Trophoblast cell (in vitro differentiated cells and primary cell): ENCODE measurements around the gene PTGFRN.

Experiments
- DNase-seq, 2 donors: peaks; one replicate each; pipeline ENCODE4 v3.0.0-alpha.2; 2016
- H2AFZ ChIP-seq: 2 replicates; pipeline ENCODE4 v1.6.1; 2013; ENCODE audit warnings: low read length, moderate library complexity, mild to moderate bottlenecking; ENCODE audit not compliant: insufficient read depth, poor library complexity
- H2AK5ac ChIP-seq: 2 replicates; pipeline ENCODE4 v1.6.1; 2013; ENCODE audit warnings: mild to moderate bottlenecking, low read length
- H2BK120ac ChIP-seq: 2 replicates; pipeline ENCODE4 v1.6.1; 2013; ENCODE audit warnings: low read length, mild to moderate bottlenecking, moderate library complexity; ENCODE audit not compliant: insufficient read depth, poor library complexity
- H2BK12ac ChIP-seq: 2 replicates; pipeline ENCODE4 v1.6.1; 2013; ENCODE audit warnings: mild to moderate bottlenecking, low read length, moderate library complexity
- H2BK5ac ChIP-seq: 2 replicates; pipeline ENCODE4 v1.6.1; 2013; ENCODE audit warnings: low read length, low read depth, moderate library complexity, mild to moderate bottlenecking; ENCODE audit not compliant: poor library complexity
- H3K14ac ChIP-seq: 2 replicates; pipeline ENCODE4 v1.6.1; 2013; ENCODE audit warnings: mild to moderate bottlenecking, low read length
- H3K18ac ChIP-seq: 2 replicates; pipeline ENCODE4 v1.6.1; 2013; ENCODE audit warnings: mild to moderate bottlenecking, low read length
- H3K23ac ChIP-seq: 2 replicates; pipeline ENCODE4 v1.6.1; 2013; ENCODE audit warnings: low read length
- H3K27ac ChIP-seq: 2 replicates; pipeline ENCODE4 v1.5.1; 2013; ENCODE audit warnings: low read depth, mild to moderate bottlenecking, inconsistent platforms, low read length, moderate library complexity
- H3K27me3 ChIP-seq: 2 replicates; pipeline ENCODE4 v1.6.1; 2013; ENCODE audit warnings: inconsistent platforms, mild to moderate bottlenecking, low read length, moderate library complexity; ENCODE audit not compliant: insufficient read depth
- H3K36me3 ChIP-seq, 2 experiments: 1 replicate in 1 of 2; 2 replicates in 1 of 2; pipeline ENCODE4 v1.6.1; 2013; ENCODE audit warnings: low read length in 2 of 2, mild to moderate bottlenecking in 2 of 2, moderate library complexity in 1 of 2; ENCODE audit not compliant: insufficient read depth in 2 of 2, control insufficient read depth in 1 of 2
- H3K4ac ChIP-seq: 2 replicates; pipeline ENCODE4 v1.6.1; 2013; ENCODE audit warnings: low read depth, mild to moderate bottlenecking, low read length, moderate library complexity
- H3K4me1 ChIP-seq, 2 experiments: 1 replicate in 1 of 2; 2 replicates in 1 of 2; pipeline ENCODE4 v1.6.1; 2013; ENCODE audit warnings: low read length in 2 of 2, mild to moderate bottlenecking in 2 of 2, moderate library complexity in 1 of 2; ENCODE audit not compliant: insufficient read depth in 2 of 2, control insufficient read depth in 1 of 2
- H3K4me2 ChIP-seq: 2 replicates; pipeline ENCODE4 v1.6.1; 2013; ENCODE audit warnings: inconsistent platforms, mild to moderate bottlenecking, low read length, moderate library complexity
- H3K4me3 ChIP-seq: 2 replicates; pipeline ENCODE4 v1.5.1; 2013; ENCODE audit warnings: mild to moderate bottlenecking, low read depth, low read length, inconsistent platforms
- H3K79me1 ChIP-seq: one replicate; pipeline ENCODE4 v1.6.1; 2013; ENCODE audit warnings: low read length
- H3K79me2 ChIP-seq: 2 replicates; pipeline ENCODE4 v1.6.1; 2013; ENCODE audit warnings: low read length, mild to moderate bottlenecking; ENCODE audit not compliant: control insufficient read depth, insufficient read depth, poor library complexity
- H3K9ac ChIP-seq: 2 replicates; pipeline ENCODE4 v1.6.1; 2013; ENCODE audit warnings: mild to moderate bottlenecking, low read length
- H3K9me3 ChIP-seq: 2 replicates; pipeline ENCODE4 v1.6.1; 2013; ENCODE audit warnings: low read depth, mild to moderate bottlenecking, control low read depth, inconsistent platforms, low read length; ENCODE audit not compliant: insufficient read depth
- H4K12ac ChIP-seq: 2 replicates; pipeline ENCODE4 v1.6.1; 2013; ENCODE audit warnings: low read depth, mild to moderate bottlenecking, low read length, moderate library complexity
- H4K8ac ChIP-seq: 2 replicates; pipeline ENCODE4 v1.6.1; 2013; ENCODE audit warnings: low read depth, mild to moderate bottlenecking, low read length, moderate library complexity
- H4K91ac ChIP-seq: one replicate; pipeline ENCODE4 v1.6.1; 2013; ENCODE audit warnings: low read depth, mild to moderate bottlenecking, low read length, moderate library complexity
- WGBS: extraction: QIAGEN DNeasy Blood & Tissue Kit; methylation state at CpG from one replicate; pipeline ENCODE4 v1.1.7; 2013; ENCODE audit warnings: missing lambda C conversion rate; ENCODE audit not compliant: insufficient read length, insufficient coverage; ENCODE audit errors: extremely low coverage; 5-methylcytosine and 5-hydroxymethylcytosine counted together

Gene PTGFRN

GRCh38 chr1:116927049-116927798 lies 17.5 kb downstream of the PTGFRN start:
- Histone ChIP-seq H3K4me3 (no peak overlapping the region), H3K4me2 (no peak overlapping the region)

GRCh38 chr1:116929961-116930592 lies 20.4 kb downstream of the PTGFRN start:
- no peak overlapping the region for H2AFZ ChIP-seq
- H2BK5ac ChIP-seq: no peak overlapping the region
- H4K91ac ChIP-seq: no peak overlapping the region
- H3K4me1 ChIP-seq: peaks cover 2% of the 10 kb centered on the region in 2 experiments
- H3K79me1 ChIP-seq: no peaks in the 10 kb centered on the region
- peak overlapping the region; percentile 90 for H3K23ac ChIP-seq
- H3K9me3 ChIP-seq: no peaks in the 10 kb centered on the region
- H3K9ac ChIP-seq: no peak overlapping the region
- H3K4me3 ChIP-seq: no peak overlapping the region
- H4K12ac ChIP-seq: no peak overlapping the region
- H2AK5ac ChIP-seq: no peak overlapping the region
- peaks cover 0 to 1% of the 10 kb centered on the region in 2 experiments for H3K36me3 ChIP-seq
- no peak overlapping the region for H4K8ac ChIP-seq
- no peak overlapping the region for H3K18ac ChIP-seq
- H3K79me2 ChIP-seq: no peaks in the 10 kb centered on the region
- no peak overlapping the region for H3K27ac ChIP-seq
- H3K4me2 ChIP-seq: no peak overlapping the region
- no peak for DNase-seq
- no peak overlapping the region for H3K14ac ChIP-seq
- no peaks in the 10 kb centered on the region for H3K27me3 ChIP-seq
- WGBS: no CpG with 5 or more reads among the region's 5 CpGs
- H3K4ac ChIP-seq: no peak overlapping the region
- no peak overlapping the region for H2BK120ac ChIP-seq
- no peak overlapping the region for H2BK12ac ChIP-seq

More at GRCh38 chr1:116927049-116927798, 17.5 kb downstream of the PTGFRN start:
- Histone ChIP-seq H3K23ac (no peak overlapping the region), H4K91ac (no peak overlapping the region), H2BK120ac (no peak overlapping the region), H3K9ac (no peak overlapping the region), H3K36me3 (peaks cover 0 to 4% of the 10 kb centered on the region in 2 experiments), H4K8ac (no peak overlapping the region), H3K27ac (no peak overlapping the region), H3K9me3 (no peaks in the 10 kb centered on the region), H2AK5ac (no peak overlapping the region), H3K79me2 (no peaks in the 10 kb centered on the region), H4K12ac (no peak overlapping the region), H3K4ac (no peak overlapping the region), H3K14ac (no peak overlapping the region), H3K79me1 (no peaks in the 10 kb centered on the region), H3K18ac (no peak overlapping the region), H3K27me3 (no peaks in the 10 kb centered on the region), H3K4me1 (peaks cover 2% of the 10 kb centered on the region in 2 experiments), H2AFZ (no peak overlapping the region), H2BK5ac (no peak overlapping the region), H2BK12ac (no peak overlapping the region)
- DNase-seq: no peak
- no CpG with 5 or more reads among the region's 6 CpGs for WGBS

GRCh38 chr1:116931016-116931918 lies 21.6 kb downstream of the PTGFRN start:
- Histone ChIP-seq H3K14ac (no peak overlapping the region), H3K4me3 (no peak overlapping the region), H3K4ac (no peak overlapping the region), H3K23ac (no peak overlapping the region), H2BK12ac (no peak overlapping the region), H3K18ac (no peak overlapping the region), H4K12ac (no peak overlapping the region), H2AFZ (no peak overlapping the region), H3K4me2 (no peak overlapping the region), H4K91ac (no peak overlapping the region), H3K79me1 (no peaks in the 10 kb centered on the region), H4K8ac (no peak overlapping the region), H2AK5ac (no peak overlapping the region), H3K27ac (no peak overlapping the region), H3K4me1 (peaks cover 2% of the 10 kb centered on the region in 2 experiments), H3K9ac (no peak overlapping the region), H3K9me3 (no peaks in the 10 kb centered on the region), H2BK120ac (no peak overlapping the region), H3K27me3 (no peaks in the 10 kb centered on the region), H3K36me3 (peaks cover 0 to 1% of the 10 kb centered on the region in 2 experiments), H2BK5ac (no peak overlapping the region), H3K79me2 (no peaks in the 10 kb centered on the region)
- DNase-seq: peak; percentile 22 to 60
- WGBS: no CpG with 5 or more reads among the region's 7 CpGs
